Testis (tissue), 2 donors: ENCODE results near the gene ZNF121.

Source experiments
- POLR2A ChIP-seq: fragments of 450-650 bp; IDR thresholded peaks from one replicate; pipeline ENCODE4 v1.6.1; 2017; ENCODE audit warnings: antibody characterized with exemption, mild to moderate bottlenecking, moderate library complexity
- TF ChIP-seq, protein P1 (sequence below), 3 experiments: fragments of 450-650 bp in 2 of 3; fragments of 200-600 bp in 1 of 3; sonication (generic) in 1 of 3; IDR thresholded peaks; one replicate each; pipeline ENCODE4 v1.5.1; 2016 to 2019; ENCODE audit warnings: antibody characterized with exemption in 3 of 3, mild to moderate bottlenecking in 2 of 3, moderate library complexity in 1 of 3

DNA sequence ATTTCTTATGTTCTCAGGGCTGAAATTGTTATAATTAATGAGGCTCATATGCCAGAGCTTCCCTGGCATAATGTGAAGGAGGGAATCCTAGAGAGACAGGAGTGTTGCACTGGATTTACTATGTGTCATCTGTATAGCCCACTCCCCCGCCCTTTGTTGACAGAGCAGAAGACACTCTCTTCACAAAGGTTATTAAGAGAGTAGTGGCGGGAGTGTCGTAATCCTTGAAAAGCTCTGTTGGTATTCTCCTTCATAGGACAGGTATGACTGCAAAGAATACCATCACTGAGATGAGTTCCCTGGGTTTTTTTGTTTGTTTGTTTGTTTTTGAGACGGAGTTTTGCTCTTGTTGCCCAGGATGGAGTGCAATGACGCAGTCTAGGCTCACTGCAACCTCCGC lies 14.0 kb downstream of the ZNF121 start:
- TF ChIP-seq POLR2A = no peak
- TF ChIP-seq, protein P1, sequence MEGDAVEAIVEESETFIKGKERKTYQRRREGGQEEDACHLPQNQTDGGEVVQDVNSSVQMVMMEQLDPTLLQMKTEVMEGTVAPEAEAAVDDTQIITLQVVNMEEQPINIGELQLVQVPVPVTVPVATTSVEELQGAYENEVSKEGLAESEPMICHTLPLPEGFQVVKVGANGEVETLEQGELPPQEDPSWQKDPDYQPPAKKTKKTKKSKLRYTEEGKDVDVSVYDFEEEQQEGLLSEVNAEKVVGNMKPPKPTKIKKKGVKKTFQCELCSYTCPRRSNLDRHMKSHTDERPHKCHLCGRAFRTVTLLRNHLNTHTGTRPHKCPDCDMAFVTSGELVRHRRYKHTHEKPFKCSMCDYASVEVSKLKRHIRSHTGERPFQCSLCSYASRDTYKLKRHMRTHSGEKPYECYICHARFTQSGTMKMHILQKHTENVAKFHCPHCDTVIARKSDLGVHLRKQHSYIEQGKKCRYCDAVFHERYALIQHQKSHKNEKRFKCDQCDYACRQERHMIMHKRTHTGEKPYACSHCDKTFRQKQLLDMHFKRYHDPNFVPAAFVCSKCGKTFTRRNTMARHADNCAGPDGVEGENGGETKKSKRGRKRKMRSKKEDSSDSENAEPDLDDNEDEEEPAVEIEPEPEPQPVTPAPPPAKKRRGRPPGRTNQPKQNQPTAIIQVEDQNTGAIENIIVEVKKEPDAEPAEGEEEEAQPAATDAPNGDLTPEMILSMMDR (IDR thresholded peaks at IDR 0.05) = no peak
